HG02938 (cell line): Measurements from ENCODE around the gene ATRNL1.

Source experiments
- ATAC-seq: cut with Tn5 transposase; IDR thresholded peaks from one replicate; pipeline ENCODE4 v1.9.1; 2021; ENCODE audit warnings: mild to moderate bottlenecking, moderate library complexity; ENCODE audit not compliant: unreplicated experiment

Gene ATRNL1

DNA sequence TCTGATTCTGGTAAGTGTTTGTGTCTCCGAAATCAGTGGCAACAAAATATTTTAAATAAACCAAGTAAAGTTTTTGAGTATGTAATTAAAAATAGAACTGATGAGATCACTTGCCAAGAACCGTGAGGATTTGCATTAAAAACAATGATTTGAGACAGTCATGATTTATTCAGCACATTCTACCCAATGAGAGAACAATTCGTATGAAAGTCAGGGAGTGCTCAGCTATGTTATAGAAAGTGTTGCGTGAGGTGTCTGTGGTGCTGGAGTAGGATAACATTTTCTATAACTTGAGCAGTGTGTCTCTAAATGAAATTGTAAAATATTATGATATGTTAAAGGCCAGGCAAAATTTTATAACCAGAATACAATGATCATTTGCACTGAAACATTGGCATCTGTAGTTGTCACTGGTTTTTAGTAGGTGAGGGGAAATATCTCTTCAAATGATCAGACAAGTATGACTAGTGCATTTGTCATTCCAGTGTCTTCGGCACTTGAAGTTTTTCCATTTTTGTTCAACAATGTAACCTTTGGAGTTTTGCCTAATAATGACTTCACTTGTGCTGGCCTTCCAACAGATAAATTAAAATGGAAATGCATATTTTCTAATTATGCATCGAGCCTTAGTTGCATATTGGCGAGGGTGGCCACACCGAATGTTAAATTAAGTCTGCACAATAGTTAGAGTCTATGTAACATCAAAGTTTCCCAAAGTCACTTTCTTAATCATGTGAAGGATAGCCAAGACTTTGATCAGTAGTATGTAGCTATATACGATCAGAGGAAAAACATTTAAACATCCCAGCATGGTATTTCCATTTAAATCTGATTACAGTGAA lies 844.0 kb downstream of the ATRNL1 start:
- no peak for ATAC-seq

DNA sequence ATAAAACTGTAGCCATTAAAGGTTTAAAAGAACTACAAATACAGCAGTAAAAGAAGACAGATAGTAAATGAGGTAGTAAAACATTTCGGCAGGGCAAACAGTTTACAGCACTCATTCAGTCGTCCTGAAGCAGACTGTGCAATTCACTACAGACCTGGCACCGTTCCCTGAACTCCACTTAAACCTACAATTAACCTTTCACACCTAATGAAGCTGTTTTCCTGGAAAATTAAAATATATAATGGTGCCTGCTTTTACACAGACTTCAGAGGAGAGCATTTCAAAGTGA lies 844.5 kb downstream of the ATRNL1 start:
- ATAC-seq: no peak

GRCh38 chr10:115939101-115939854 lies 846.1 kb downstream of the ATRNL1 start:
- no peak for ATAC-seq

GRCh38 chr10:115941361-115941771 lies 848.2 kb downstream of the ATRNL1 start:
- no peak for ATAC-seq

DNA sequence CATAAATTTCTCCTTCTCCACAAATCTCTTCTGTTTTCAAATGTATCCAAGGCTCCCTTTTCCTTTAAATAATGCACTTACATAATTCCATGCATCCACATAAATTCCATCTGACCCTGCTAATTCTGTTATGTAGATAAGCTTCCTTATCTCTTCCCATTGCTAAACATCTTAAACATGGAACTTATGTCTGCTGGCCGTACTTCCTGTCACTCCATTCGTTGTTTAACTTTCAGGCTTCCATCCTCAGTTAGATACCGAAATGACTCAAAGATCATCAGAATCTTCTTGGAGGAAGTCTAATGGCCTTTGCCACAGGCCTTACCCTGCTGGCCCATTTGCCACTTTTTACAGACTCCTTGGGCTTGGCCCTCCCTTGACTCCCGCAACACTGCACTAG lies 848.9 kb downstream of the ATRNL1 start:
- no peak for ATAC-seq

DNA sequence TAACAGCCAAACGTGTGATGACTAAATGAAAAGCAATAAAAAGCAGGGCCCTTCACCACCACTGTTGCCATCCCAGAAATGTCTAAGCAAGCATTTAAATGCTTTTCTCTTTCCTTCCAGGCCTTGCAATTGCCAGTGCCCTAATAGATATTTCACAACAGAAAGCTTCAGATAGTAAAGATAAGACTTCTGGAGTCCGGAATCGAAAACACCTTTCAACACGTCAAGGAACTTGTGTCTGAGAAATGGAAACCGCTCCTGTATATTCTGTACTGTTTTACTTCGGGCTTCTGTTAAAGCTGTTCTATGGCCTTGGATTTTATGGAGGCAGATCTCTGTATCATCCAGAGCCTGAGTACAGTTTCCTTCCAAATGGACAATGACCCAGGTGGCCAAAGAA lies 851.4 kb downstream of the ATRNL1 start:
- ATAC-seq: no peak

GRCh38 chr10:115945701-115946445 lies 852.7 kb downstream of the ATRNL1 start:
- ATAC-seq: no peak

- ATAC-seq: no peak
Observed at GRCh38 chr10:115947104-115947503, 853.9 kb downstream of the ATRNL1 start.

DNA sequence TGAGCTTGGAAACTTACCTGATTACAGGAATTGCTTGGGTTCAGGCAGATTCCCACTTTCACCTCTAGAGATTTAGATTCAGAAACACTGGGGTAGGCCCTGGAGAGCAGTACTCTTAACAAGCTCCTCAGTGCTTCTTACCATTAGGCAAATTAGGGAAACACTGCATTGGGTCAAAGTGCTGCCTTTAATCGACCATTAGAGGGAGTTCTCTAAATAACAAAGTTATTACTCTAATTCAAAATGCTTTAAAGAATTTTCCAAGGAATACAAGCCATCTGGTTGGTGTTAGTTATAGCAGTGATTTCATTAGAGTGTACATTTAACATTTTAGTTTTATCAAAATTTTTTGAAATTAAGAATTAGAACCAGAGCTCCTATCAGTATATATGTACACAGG lies 855.3 kb downstream of the ATRNL1 start:
- no peak for ATAC-seq

DNA sequence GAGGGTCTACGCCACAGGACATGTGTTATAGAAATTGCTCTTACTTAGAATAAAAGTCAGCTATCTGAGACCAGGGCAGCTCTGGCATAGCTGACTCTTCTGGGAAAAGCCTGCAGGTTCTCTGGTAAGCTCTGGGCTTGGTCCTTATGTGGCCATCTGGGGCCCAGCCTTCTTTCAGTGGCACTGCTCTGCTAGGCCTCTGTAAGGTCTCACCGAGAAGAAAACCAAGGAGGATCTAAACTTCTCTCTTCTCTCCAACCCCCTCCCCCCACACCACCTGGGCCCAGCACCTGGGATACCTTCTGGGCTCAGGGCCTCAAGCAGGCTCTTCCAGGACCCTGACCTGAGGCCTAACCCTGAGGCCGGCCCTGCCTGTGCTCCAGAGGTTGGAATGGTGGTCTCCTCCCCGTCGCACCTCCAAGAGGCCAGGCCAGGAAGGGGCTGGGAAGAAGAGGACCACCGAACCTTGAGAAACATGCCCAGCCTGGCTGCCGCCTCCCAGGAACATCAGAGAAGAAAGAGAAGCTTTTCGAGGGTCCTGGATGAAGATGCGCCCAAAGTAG lies 856.2 kb downstream of the ATRNL1 start:
- ATAC-seq: no peak

DNA sequence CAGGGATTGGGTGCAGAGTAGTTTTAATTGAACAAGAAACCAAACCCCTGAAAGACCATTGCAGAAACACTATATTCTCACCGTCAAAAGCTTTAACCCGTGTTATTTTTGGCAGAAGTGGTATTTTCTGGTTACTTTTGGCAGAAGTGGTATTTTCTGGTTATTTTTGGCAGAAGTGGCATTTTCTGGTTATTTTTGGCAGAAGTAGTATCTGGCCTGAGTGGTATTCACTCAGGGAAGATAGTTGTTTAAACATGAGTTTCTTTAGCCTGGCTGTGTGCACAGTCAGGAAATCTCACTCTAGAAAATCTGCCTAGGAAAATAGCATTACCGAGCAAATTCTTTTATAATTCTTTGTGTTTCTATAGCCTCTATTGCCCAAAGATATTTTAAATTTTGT lies 857.2 kb downstream of the ATRNL1 start:
- no peak for ATAC-seq

DNA sequence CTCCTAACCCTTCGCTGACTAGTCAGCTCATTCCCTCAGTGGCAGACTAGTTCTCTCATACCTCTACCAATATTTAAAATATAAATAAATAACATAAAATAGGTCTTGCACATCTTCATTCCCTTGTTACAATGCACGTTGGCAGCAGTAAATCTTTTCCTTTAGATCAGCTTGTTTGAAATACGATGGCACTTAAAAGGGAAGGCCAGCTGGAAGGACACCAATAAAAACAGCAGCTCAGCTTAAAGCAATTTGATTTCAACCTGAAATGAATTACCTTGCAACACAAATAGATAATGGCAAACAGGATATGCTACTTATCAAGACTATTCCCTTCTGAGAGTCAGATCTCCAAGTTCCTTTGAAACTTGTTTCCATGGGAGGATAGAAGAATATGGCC lies 858.1 kb downstream of the ATRNL1 start:
- ATAC-seq: no peak

- no peak for ATAC-seq
Observed at GRCh38 chr10:115953281-115953680, 860.1 kb downstream of the ATRNL1 start.

- ATAC-seq: no peak
Observed at GRCh38 chr10:115953968-115954367, 860.8 kb downstream of the ATRNL1 start.

DNA sequence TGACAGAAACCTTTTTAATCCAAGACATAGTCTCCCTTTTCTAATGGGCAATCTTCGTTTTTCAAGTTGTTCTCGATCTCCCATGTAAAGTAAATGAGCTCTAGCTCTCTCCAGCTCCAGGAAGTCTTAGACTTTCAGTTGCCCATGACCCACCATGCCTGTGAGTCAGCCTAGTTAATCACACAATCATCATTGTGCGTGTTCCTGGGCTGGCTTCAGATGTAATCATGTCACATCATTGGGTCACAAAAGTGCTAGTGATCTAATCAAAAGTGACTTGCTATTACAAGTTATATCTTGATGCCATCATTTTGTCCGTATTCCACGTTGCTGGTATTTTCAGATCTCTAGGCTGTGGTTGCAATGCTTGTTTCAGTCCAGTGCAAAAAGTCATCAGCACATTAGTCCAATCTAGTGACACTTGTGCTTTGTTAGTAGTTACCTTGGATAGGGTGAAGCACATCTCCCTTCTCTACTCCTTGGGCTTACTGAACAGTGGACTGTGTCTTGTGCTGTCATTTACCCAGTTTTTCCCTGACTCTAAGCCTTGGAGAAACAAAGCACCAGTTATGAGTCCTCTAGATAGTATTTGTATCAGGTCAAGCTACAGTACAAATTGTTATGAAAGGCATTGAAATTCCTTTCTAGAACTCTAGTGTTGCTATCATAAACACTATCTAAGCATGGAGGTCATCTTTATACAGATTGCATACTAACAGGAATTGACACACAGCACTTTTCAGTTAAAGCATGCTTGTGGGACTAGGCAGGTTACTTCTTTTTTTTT lies 863.3 kb downstream of the ATRNL1 start:
- no peak for ATAC-seq

DNA sequence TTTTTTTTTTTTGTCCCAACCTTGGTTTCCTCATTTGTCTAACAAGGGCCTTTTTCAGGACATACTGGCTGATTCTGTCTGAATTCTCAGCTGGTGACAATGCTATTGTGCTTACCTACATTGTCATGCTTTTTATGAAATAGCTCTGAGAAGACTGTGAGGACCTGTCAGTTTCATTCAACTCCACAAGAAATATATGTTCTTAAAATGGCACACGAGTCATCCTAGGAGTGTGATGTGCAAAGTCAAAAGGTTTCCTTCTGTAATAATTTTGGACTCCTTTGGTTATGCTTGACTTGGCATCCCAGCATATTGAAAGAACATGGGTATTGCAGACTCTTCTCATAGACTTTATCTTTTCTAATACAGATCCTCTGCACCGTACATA lies 863.8 kb downstream of the ATRNL1 start:
- no peak for ATAC-seq

- no peak for ATAC-seq
Observed at GRCh38 chr10:115957786-115958442, 864.7 kb downstream of the ATRNL1 start.

- ATAC-seq: no peak
Observed at GRCh38 chr10:115963848-115964247, 870.7 kb downstream of the ATRNL1 start.

GRCh38 chr10:115964827-115965226 lies 871.7 kb downstream of the ATRNL1 start:
- no peak for ATAC-seq

- ATAC-seq: no peak
Observed at GRCh38 chr10:115965376-115965775, 872.2 kb downstream of the ATRNL1 start.
